Vagina (tissue), 2 donors: ENCODE measurements around the gene PPDPF. TPM values are rescaled to one million over a fixed set of nuclear protein-coding genes. Genes with fewer than 3 reads are reported as not detected.
"Not testable (repeated sequence)": the region's sequence is repeated elsewhere in the genome, so short reads cannot be mapped to it uniquely, and the experiment has no call there.

ENCODE experiments used
- DNase-seq, 2 donors: peaks; one replicate each; pipeline ENCODE4 v3.0.0-alpha.2; 2017; ENCODE audit errors: extremely low spot score in 2 of 2
- H3K27ac ChIP-seq: fragments of 200-600 bp; sonication (generic); one replicate; pipeline ENCODE4 v1.5.1; 2019
- H3K27me3 ChIP-seq: fragments of 200-600 bp; sonication (generic); one replicate; pipeline ENCODE4 v1.5.1; 2019
- H3K36me3 ChIP-seq, 2 donors: fragments of 200-600 bp; sonication (generic); one replicate each; pipeline ENCODE4 v1.5.1; 2017 to 2019
- H3K4me1 ChIP-seq: fragments of 200-600 bp; sonication (generic); one replicate; pipeline ENCODE4 v1.5.1; 2019
- H3K4me3 ChIP-seq, 2 donors: fragments of 200-600 bp; sonication (generic); 1 replicate in 1 of 2; 2 replicates in 1 of 2; pipeline ENCODE4 v1.5.1; 2016 to 2019
- H3K9me3 ChIP-seq: fragments of 200-600 bp; sonication (generic); one replicate; pipeline ENCODE4 v1.5.1; 2019
- POLR2A ChIP-seq, 2 donors: fragments of 450-650 bp; IDR thresholded peaks; one replicate each; pipeline ENCODE4 v1.6.1; 2017; ENCODE audit warnings: antibody characterized with exemption in 2 of 2, mild to moderate bottlenecking in 2 of 2, moderate library complexity in 2 of 2
- POLR2AphosphoS5 ChIP-seq, 2 donors: sonication (generic); formaldehyde crosslinking; IDR thresholded peaks; one replicate each; pipeline ENCODE4 v1.9.0; 2017; ENCODE audit warnings: antibody characterized with exemption in 2 of 2, mild to moderate bottlenecking in 2 of 2, low read depth in 1 of 2; ENCODE audit not compliant: insufficient read depth in 1 of 2
- intact Hi-C: fragments of 100-400 bp; cut with DNase I; formaldehyde crosslinking; loops from one replicate; pipeline ENCODE4 v1.15.1; 2023
- total RNA-seq: library from RNA; depleted of rRNA; stranded (reverse); fragments of >200 nt; gene quantifications from one replicate; pipeline ENCODE4 v1.2.3, GENCODE V29; 2016
- TF ChIP-seq, protein P1 (sequence below), 3 experiments: fragments of 450-650 bp in 2 of 3; fragments of 200-600 bp in 1 of 3; sonication (generic) in 1 of 3; IDR thresholded peaks; one replicate each; pipeline ENCODE4 v1.5.1; 2017 to 2019; ENCODE audit warnings: antibody characterized with exemption in 3 of 3, mild to moderate bottlenecking in 2 of 3, moderate library complexity in 2 of 3

The PPDPF gene
- total RNA-seq, 1 donor from 2014 or later = 198 TPM

DNA sequence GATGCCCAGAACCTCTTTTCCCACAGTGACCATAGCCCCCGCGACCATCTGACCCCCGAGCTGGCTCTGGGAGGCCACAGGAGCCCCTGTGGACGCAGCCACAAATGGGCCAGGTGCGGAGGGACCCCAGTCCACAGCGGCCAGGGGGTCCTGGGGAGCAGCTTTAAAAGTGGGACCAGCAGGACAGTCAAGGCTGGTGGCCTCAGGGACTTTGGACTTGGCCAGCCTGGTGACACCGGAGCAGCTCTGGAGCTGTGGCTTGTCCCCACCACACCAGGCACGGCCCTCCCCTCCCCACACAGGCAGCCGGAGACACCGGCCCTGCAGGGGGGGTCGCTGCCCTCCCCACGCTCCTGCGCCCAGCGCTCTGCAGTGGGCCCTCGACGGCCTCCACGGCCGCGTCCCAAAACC lies 36.9 kb downstream of the PPDPF start:
- H3K27me3 ChIP-seq = no peaks in the 10 kb centered on the region
- peaks cover 22% of the 10 kb centered on the region for H3K4me1 ChIP-seq
- H3K36me3 ChIP-seq = peaks cover 0 to 29% of the 10 kb centered on the region in 2 donors
- no peaks in the 10 kb centered on the region for H3K9me3 ChIP-seq
- TF ChIP-seq POLR2A (IDR thresholded peaks at IDR 0.05) (no peak), POLR2AphosphoS5 (IDR thresholded peaks at IDR 0.05; ENCODE audit: insufficient read depth in 1 of 2, low read depth in 1 of 2) (no peak)
- TF ChIP-seq, protein P1, sequence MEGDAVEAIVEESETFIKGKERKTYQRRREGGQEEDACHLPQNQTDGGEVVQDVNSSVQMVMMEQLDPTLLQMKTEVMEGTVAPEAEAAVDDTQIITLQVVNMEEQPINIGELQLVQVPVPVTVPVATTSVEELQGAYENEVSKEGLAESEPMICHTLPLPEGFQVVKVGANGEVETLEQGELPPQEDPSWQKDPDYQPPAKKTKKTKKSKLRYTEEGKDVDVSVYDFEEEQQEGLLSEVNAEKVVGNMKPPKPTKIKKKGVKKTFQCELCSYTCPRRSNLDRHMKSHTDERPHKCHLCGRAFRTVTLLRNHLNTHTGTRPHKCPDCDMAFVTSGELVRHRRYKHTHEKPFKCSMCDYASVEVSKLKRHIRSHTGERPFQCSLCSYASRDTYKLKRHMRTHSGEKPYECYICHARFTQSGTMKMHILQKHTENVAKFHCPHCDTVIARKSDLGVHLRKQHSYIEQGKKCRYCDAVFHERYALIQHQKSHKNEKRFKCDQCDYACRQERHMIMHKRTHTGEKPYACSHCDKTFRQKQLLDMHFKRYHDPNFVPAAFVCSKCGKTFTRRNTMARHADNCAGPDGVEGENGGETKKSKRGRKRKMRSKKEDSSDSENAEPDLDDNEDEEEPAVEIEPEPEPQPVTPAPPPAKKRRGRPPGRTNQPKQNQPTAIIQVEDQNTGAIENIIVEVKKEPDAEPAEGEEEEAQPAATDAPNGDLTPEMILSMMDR (IDR thresholded peaks at IDR 0.05) = no peak
- no peak overlapping the region for H3K4me3 ChIP-seq
- no peak for DNase-seq
- H3K27ac ChIP-seq = no peak overlapping the region
- intact Hi-C loops = loop anchor here (5.0 kb wide), 1 partner anchor 1450 kb away; no protein-coding TSS in a partner anchor

DNA sequence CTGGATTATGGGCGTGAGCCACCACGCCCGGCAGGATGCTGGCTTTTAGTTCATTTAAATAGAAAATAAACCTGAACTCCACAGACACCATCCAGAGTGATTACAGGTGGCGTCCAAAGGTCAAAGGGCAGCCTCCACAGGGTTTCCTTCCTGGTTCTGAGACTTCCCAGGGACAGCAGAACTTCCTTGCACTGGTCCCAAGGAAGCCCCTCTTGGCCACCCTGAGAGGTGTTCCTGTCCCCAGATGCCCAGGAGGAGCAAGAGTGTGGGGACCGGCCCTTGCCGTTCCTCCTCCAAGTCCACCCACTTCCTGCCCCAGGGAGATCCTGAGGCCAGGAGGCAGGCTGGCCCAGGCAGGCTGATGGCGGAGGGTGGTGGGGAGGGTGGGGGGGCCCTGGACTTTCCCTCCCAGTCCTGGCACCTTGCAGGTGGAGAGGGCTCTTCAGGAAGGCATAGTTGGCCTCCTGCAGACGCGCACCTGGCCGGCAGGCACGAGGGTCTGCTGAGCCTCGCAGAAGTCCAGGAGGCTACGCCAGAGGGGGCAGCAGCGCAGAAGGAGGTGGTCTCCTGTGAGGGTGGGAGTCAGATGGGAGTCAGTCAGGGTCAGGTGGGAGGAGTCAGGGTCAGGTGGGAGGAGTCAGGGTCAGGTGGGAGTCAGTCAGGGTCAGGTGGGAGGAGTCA lies 38.4 kb downstream of the PPDPF start:
- intact Hi-C loops = loop anchor here (5.0 kb wide), 1 partner anchor 1452 kb away; no protein-coding TSS in a partner anchor
- Histone ChIP-seq H3K27me3 (no peaks in the 10 kb centered on the region), H3K9me3 (no peaks in the 10 kb centered on the region), H3K36me3 (peaks cover 0 to 43% of the 10 kb centered on the region in 2 donors), H3K4me1 (peaks cover 7% of the 10 kb centered on the region), H3K27ac (no peak overlapping the region), H3K4me3 (no peak overlapping the region)
- no peak for DNase-seq
- TF ChIP-seq POLR2AphosphoS5 (IDR thresholded peaks at IDR 0.05; ENCODE audit: insufficient read depth in 1 of 2, low read depth in 1 of 2) (no peak), POLR2A (IDR thresholded peaks at IDR 0.05) (no peak)
- TF ChIP-seq, protein P1 (IDR thresholded peaks at IDR 0.05) = no peak

DNA sequence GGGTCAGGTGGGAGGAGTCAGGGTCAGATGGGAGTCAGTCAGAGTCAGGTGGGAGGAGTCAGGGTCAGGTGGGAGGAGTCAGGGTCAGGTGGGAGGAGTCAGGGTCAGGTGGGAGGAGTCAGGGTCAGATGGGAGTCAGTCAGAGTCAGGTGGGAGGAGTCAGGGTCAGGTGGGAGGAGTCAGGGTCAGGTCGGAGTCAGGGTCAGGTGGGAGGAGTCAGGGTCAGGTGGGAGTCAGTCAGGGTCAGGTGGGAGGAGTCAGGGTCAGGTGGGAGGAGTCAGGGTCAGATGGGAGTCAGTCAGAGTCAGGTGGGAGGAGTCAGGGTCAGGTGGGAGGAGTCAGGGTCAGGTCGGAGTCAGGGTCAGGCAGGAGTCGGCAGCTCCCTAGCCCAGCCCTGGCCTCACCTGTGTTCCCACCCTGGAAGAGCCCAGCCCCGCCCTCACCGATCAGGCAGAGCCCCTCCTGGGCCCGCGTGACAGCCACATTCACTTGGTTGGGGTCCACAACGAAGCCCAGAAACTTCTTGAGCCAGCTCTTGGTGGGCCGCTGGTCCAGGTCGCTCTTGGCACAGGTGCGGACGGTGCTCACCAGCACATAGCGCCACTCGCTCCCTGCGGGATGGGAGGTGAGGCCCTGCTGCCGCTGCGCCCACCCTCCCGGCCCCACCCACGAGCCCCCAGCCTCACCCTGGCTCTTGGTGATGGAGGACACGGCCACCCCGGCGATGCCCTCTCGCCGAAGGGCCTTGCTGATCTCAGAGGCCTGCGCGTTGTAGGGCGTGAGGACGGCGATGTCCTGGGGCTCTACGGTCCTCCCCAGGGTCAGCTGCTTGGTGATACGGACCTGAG lies 39.1 kb downstream of the PPDPF start:
- intact Hi-C loops = loop anchor here (5.0 kb wide), 1 partner anchor 1452 kb away; no protein-coding TSS in a partner anchor
- not testable (repeated sequence) for DNase-seq, H3K9me3 ChIP-seq, H3K4me1 ChIP-seq, H3K27ac ChIP-seq, H3K4me3 ChIP-seq, H3K27me3 ChIP-seq
- H3K36me3 ChIP-seq = peaks cover 0 to 47% of the 10 kb centered on the region in 2 donors

DNA sequence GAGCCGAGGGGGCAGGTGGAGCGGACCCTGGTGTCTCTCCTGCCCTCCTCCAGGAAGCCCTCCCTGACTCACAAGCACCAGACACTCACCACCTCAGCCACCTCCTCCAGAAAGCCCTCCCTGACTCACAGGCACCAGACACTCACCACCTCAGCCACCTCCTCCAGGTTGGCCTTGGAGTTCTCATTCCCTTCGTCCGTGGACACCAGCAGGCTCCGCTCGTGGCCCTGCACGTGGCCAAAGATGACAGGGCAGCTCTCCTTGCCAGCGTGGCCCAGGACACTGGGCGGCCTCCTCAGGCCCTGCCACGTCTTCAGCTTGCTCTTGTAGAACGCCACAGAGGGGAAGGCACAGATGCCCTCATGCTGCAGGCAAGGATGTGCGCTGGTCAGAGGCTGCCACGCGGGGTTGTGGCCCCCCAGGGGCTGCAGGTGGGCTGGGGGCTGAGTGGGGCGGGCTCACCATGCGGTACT lies 39.8 kb downstream of the PPDPF start:
- no peak for TF ChIP-seq POLR2A (IDR thresholded peaks at IDR 0.05)
- TF ChIP-seq POLR2AphosphoS5 (IDR thresholded peaks at IDR 0.05; ENCODE audit: insufficient read depth in 1 of 2, low read depth in 1 of 2) = no peak
- TF ChIP-seq, protein P1 (IDR thresholded peaks at IDR 0.05) = no peak
- H3K36me3 ChIP-seq = peaks cover 0 to 47% of the 10 kb centered on the region in 2 donors
- intact Hi-C loops = no loop called here

DNA sequence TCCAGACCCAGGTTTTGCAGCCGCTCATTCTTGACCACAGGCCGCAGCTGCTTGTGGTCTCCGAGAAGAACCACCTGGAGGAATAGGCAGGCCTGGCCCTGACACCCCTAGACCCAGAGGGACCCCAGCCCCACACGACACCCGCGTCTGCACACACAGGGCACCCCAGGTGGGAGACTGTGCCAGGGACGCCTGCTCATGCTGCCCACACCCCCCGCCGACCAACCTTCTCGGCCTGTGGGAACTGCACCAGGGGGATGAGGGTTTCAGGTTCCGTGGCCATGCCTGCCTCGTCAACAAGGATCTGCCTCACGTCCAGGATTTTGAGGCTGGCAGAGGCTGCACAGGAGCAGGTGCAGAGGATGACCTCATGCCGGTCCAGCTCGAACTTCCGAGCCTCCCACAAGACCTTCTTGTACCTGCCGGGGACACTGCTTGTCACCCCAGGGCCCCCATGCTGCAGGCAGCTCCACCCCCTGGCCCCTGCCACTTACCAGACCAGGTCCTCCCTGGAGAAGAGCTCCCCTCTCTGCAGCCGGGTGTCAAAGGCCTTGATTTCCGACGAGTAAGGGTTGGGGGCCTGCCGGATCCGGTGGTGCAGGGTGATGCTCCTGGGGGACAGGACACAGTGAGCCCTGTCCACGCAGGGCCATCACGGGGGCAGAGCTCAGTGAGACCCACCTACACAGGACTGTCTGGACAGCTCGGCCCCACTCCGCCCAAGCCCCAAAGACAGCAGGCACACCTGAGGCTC lies 40.5 kb downstream of the PPDPF start:
- TF ChIP-seq POLR2AphosphoS5 (IDR thresholded peaks at IDR 0.05; ENCODE audit: insufficient read depth in 1 of 2, low read depth in 1 of 2) (no peak), POLR2A (IDR thresholded peaks at IDR 0.05) (no peak)
- TF ChIP-seq, protein P1 (IDR thresholded peaks at IDR 0.05) = no peak
- intact Hi-C loops = no loop called here

More for the DNA sequence above, 39.8 kb downstream of the PPDPF start:
- Histone ChIP-seq H3K4me1 (no peaks in the 10 kb centered on the region), H3K27me3 (no peaks in the 10 kb centered on the region), H3K4me3 (no peak overlapping the region), H3K9me3 (no peaks in the 10 kb centered on the region), H3K27ac (no peak overlapping the region)
- no peak for DNase-seq

More for the DNA sequence above, 40.5 kb downstream of the PPDPF start:
- no peaks in the 10 kb centered on the region for H3K9me3 ChIP-seq
- no peaks in the 10 kb centered on the region for H3K4me1 ChIP-seq
- H3K27me3 ChIP-seq = no peaks in the 10 kb centered on the region
- no peak for DNase-seq
- H3K36me3 ChIP-seq = peaks cover 0 to 47% of the 10 kb centered on the region in 2 donors
- H3K27ac ChIP-seq = no peak overlapping the region
- no peak overlapping the region for H3K4me3 ChIP-seq
